CD4-positive, alpha-beta T cell (primary cell): ENCODE results near the gene PROCR. TPM values are rescaled to one million over a fixed set of nuclear protein-coding genes. Genes with fewer than 3 reads are reported as not detected.

Source experiments
- ATAC-seq: fragments of 200-7000 bp; cut with Tn5 transposase; one replicate; pipeline ENCODE4 v1.10.0; 2022; ENCODE audit warnings: mild to moderate bottlenecking; ENCODE audit not compliant: poor library complexity
- CTCF ChIA-PET: fragments of 350-600 bp; sonication (Branson Sonifier 250); formaldehyde crosslinking; loops from one replicate; lab custom pipeline; 2021; ENCODE audit warnings: antibody characterized with exemption, inconsistent platforms; lab: Charles Lee
- POLR2A ChIA-PET: fragments of 350-600 bp; sonication (Branson Sonifier 250); formaldehyde crosslinking; loops from one replicate; lab custom pipeline; 2021; ENCODE audit warnings: antibody characterized with exemption, inconsistent platforms; lab: Charles Lee
- DNase-seq, 14 experiments: peaks; one replicate each; pipeline ENCODE4 v3.0.0-alpha.2; 2013 to 2020; ENCODE audit warnings: mixed read lengths in 2 of 14
- H3K27ac ChIP-seq, 2 donors: one replicate each; pipeline versions ENCODE4 v1.5.1 to v1.7.0; 2013; ENCODE audit warnings: low read length in 2 of 2, low read depth in 1 of 2, mild to moderate bottlenecking in 1 of 2
- H3K27me3 ChIP-seq, 2 experiments: 1 replicate in 1 of 2; 2 replicates in 1 of 2; pipeline versions ENCODE4 v1.6.1 to v1.7.0; 2013; ENCODE audit warnings: low read length in 2 of 2, control low read depth in 1 of 2, mild to moderate bottlenecking in 1 of 2, moderate library complexity in 1 of 2; ENCODE audit not compliant: insufficient read depth in 2 of 2, control insufficient read depth in 1 of 2
- H3K36me3 ChIP-seq: one replicate; pipeline ENCODE4 v1.6.1; 2013; ENCODE audit warnings: low read length, control low read depth; ENCODE audit not compliant: insufficient read depth
- H3K4me1 ChIP-seq: one replicate; pipeline ENCODE4 v1.6.1; 2013; ENCODE audit warnings: low read length, control low read depth; ENCODE audit not compliant: insufficient read depth
- H3K4me3 ChIP-seq: one replicate; pipeline ENCODE4 v1.5.1; 2013; ENCODE audit warnings: mild to moderate bottlenecking, low read length, moderate library complexity
- H3K9me3 ChIP-seq, 2 experiments: 1 replicate in 1 of 2; 2 replicates in 1 of 2; pipeline versions ENCODE4 v1.6.1 to v1.7.0; 2013; ENCODE audit warnings: low read length in 2 of 2, mild to moderate bottlenecking in 2 of 2, control low read depth in 1 of 2, moderate library complexity in 1 of 2; ENCODE audit not compliant: control insufficient read depth in 1 of 2, insufficient read depth in 1 of 2
- H3K27ac Mint-ChIP-seq: one replicate; pipeline ENCODE4 v1.8.0; 2020; ENCODE audit warnings: mixed read lengths
- H3K27me3 Mint-ChIP-seq: one replicate; pipeline ENCODE4 v1.8.0; 2021; ENCODE audit warnings: mixed read lengths
- H3K36me3 Mint-ChIP-seq: one replicate; pipeline ENCODE4 v1.8.0; 2021; ENCODE audit warnings: low read depth, mixed read lengths
- H3K4me1 Mint-ChIP-seq: one replicate; pipeline ENCODE4 v1.8.0; 2021; ENCODE audit warnings: low read depth, mixed read lengths
- H3K4me3 Mint-ChIP-seq: one replicate; pipeline ENCODE4 v1.8.0; 2020; ENCODE audit warnings: mild to moderate bottlenecking, mixed read lengths
- H3K9me3 Mint-ChIP-seq: one replicate; pipeline ENCODE4 v1.8.0; 2020; ENCODE audit warnings: mixed read lengths
- intact Hi-C, 2 experiments: fragments of 100-400 bp; cut with DNase I in 1 of 2; cut with micrococcal nuclease in 1 of 2; formaldehyde crosslinking; loops; one replicate each; pipeline versions ENCODE4 v1.15.1 to v1.9.0; 2023 to 2025; cut with DNase I, micrococcal nuclease
- total RNA-seq, 174 experiments: library from RNA in 2 of 174; stranded (reverse) in 2 of 174; gene quantifications; one replicate each; pipeline ENCODE4 v1.2.3 and lab custom pipeline; 2021 to 2026
- TF ChIP-seq, protein P1 (sequence below): fragments of 200-600 bp; IDR thresholded peaks from one replicate; pipeline ENCODE4 v1.8.0; 2022; ENCODE audit warnings: antibody characterized with exemption, mild to moderate bottlenecking

The PROCR gene
- total RNA-seq, 2 experiments from 2014 or later = 0.33 to 0.61 TPM

GRCh38 chr20:35129647-35130069, 42.2 kb upstream of the PROCR start:
- H3K9me3 ChIP-seq = no peaks in the 10 kb centered on the region
- ATAC-seq = no peak
- H3K4me3 ChIP-seq = no peak overlapping the region
- Mint-ChIP-seq H3K27me3 (no peaks in the 10 kb centered on the region), H3K4me3 (no peak overlapping the region), H3K4me1 (no peaks in the 10 kb centered on the region), H3K36me3 (peaks cover 75% of the 10 kb centered on the region), H3K9me3 (no peaks in the 10 kb centered on the region), H3K27ac (no peak overlapping the region)
- H3K27ac ChIP-seq = no peak overlapping the region
- ChIA-PET POLR2A (no interaction called here), CTCF (interaction anchor here (1.3 kb wide), 1 partner anchor 15 kb away, joined by 3 read pairs; no protein-coding TSS in a partner anchor)
- intact Hi-C loops = no loop called here
- DNase-seq = no peak
- TF ChIP-seq, protein P1, sequence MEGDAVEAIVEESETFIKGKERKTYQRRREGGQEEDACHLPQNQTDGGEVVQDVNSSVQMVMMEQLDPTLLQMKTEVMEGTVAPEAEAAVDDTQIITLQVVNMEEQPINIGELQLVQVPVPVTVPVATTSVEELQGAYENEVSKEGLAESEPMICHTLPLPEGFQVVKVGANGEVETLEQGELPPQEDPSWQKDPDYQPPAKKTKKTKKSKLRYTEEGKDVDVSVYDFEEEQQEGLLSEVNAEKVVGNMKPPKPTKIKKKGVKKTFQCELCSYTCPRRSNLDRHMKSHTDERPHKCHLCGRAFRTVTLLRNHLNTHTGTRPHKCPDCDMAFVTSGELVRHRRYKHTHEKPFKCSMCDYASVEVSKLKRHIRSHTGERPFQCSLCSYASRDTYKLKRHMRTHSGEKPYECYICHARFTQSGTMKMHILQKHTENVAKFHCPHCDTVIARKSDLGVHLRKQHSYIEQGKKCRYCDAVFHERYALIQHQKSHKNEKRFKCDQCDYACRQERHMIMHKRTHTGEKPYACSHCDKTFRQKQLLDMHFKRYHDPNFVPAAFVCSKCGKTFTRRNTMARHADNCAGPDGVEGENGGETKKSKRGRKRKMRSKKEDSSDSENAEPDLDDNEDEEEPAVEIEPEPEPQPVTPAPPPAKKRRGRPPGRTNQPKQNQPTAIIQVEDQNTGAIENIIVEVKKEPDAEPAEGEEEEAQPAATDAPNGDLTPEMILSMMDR = no peak
- H3K36me3 ChIP-seq = peaks cover 81% of the 10 kb centered on the region
- no peaks in the 10 kb centered on the region for H3K27me3 ChIP-seq
- H3K4me1 ChIP-seq = no peaks in the 10 kb centered on the region

- Histone ChIP-seq H3K27me3 (no peaks in the 10 kb centered on the region), H3K4me3 (no peak overlapping the region), H3K27ac (no peak overlapping the region), H3K36me3 (peaks cover 85% of the 10 kb centered on the region), H3K4me1 (no peaks in the 10 kb centered on the region), H3K9me3 (no peaks in the 10 kb centered on the region)
- ATAC-seq = no peak
- CTCF ChIA-PET = interaction anchor here (1.0 kb wide), 1 partner anchor 12 kb away, joined by 3 read pairs; no protein-coding TSS in a partner anchor
- intact Hi-C loops = no loop called here
- Mint-ChIP-seq H3K4me3 (no peak overlapping the region), H3K9me3 (no peaks in the 10 kb centered on the region), H3K27ac (no peak overlapping the region), H3K36me3 (peaks cover 74% of the 10 kb centered on the region), H3K27me3 (no peaks in the 10 kb centered on the region), H3K4me1 (no peaks in the 10 kb centered on the region)
- TF ChIP-seq, protein P1 = no peak
- no peak for DNase-seq
- POLR2A ChIA-PET = no interaction called here
These were observed 39.9 kb upstream of the PROCR start for GRCh38 chr20:35131934-35132333.

GRCh38 chr20:35133031-35133430, 38.8 kb upstream of the PROCR start:
- H3K27me3 Mint-ChIP-seq = no peaks in the 10 kb centered on the region
- TF ChIP-seq, protein P1 = no peak
- no peaks in the 10 kb centered on the region for H3K9me3 ChIP-seq
- no peak overlapping the region for H3K4me3 Mint-ChIP-seq
- H3K9me3 Mint-ChIP-seq = no peaks in the 10 kb centered on the region
- H3K4me1 Mint-ChIP-seq = no peaks in the 10 kb centered on the region
- DNase-seq (no peak), ATAC-seq (no peak)
- H3K4me3 ChIP-seq = no peak overlapping the region
- no peaks in the 10 kb centered on the region for H3K27me3 ChIP-seq
- POLR2A ChIA-PET = no interaction called here
- no peak overlapping the region for H3K27ac Mint-ChIP-seq
- CTCF ChIA-PET = no interaction called here
- intact Hi-C loops = no loop called here
- H3K4me1 ChIP-seq = no peaks in the 10 kb centered on the region
- H3K36me3 Mint-ChIP-seq = peaks cover 78% of the 10 kb centered on the region
- H3K36me3 ChIP-seq = peaks cover 87% of the 10 kb centered on the region
- H3K27ac ChIP-seq = no peak overlapping the region
